GM13977 (cell line): ENCODE results near the gene RRBP1.

Experiments
- DNase-seq: peaks from one replicate; pipeline ENCODE4 v3.0.0; 2012; ENCODE audit warnings: low spot score
- CTCF ChIP-seq: IDR thresholded peaks from 2 replicates; pipeline ENCODE4 v1.5.1; 2012; ENCODE audit warnings: mild to moderate bottlenecking, control low read depth; ENCODE audit not compliant: insufficient read depth; ENCODE audit errors: extremely low read depth, missing control alignments
- in situ Hi-C: fragments of 300-500 bp; cut with MboI; formaldehyde crosslinking; loops from one replicate; pipeline ENCODE4 v1.12.0; 2022; ENCODE audit warnings: low sequenced_read_pairs, low pct_unique_long_range_greater_than_20kb, mixed read lengths, inconsistent platforms; ENCODE audit not compliant: unreplicated experiment

RRBP1 gene

GRCh38 chr20:17638835-17639407 is 43.1 kb downstream of the RRBP1 start:
- no peak for DNase-seq
- in situ Hi-C loops = no loop called here
- no peak for TF ChIP-seq CTCF

DNA sequence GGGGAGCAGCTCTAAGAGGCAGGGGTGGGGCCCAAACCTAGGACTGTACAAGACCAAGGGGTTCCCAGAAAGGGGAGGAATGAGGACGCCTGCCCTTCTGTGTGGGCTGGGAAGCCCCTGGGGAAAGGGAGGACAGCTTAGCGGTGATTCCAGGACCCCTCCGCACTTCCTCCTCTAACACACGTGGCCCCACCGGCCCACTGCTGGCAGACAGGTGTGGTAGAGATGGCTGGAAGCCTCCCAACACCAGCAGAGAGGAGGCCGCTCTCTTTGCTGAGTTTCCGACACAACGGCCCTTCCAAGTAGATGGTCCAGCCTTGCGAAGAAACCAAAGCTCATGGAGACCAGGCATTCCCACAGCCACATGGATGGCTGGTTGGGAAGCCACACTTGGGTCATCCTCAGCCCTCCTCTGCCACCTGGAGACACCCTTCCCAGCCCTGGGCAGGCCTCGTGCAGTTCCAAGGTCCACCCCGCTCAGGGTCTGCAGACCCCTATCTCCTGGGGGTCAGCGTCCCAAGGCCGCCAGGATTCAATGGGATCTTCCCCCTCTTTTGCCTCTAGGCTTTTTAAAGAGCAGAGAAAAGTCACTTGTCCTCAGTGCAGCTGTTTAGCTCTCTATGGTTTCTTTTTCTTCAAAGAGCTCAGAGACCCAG is 43.9 kb downstream of the RRBP1 start:
- no peak for TF ChIP-seq CTCF
- DNase-seq = no peak
- in situ Hi-C loops = no loop called here

- in situ Hi-C loops = no loop called here
- no peak for TF ChIP-seq CTCF
- no peak for DNase-seq
These were observed 44.6 kb downstream of the RRBP1 start for GRCh38 chr20:17637413-17637780.

DNA sequence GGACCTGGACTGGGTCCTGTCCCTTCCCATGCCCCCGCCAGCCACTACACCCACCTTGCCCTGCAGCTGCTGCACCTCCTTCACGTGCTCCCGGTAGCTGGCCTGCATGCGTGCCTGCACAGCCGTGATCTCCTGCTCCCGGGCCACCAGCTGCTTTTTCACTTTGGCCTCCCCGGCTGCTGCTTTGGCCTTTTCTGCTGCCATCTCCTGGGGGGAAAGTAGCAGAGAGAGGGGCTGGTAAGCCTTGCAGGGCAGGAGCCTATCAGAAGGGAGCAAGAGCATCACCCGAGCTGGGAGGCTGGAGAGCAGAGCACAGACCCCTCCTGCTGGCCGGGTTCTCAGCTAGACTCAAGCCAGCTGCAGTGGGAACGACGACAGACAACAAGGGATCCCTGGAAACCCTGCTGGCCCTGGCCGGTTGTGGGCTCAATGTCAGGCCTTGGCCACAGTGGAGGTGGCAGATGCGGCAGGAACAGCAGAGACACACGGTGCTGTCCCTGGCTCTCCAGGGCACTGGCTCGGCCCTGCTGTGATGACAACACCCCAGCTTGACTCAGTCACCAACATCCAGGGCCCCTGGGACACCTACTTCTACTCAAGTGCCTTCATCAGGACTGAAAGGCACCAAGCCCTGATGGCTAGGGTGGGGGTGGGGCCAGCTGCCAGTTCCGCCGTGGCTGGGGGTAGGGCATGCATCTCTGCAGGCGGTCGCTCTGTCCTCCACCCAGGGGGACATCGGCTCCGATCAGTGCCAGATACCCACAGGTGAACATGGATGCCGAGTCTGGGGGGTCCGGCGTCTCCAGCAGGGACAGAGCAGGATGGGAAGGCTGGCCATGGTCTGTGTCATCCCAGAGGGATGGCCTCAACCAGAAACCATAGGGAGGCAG is 45.3 kb downstream of the RRBP1 start:
- DNase-seq = no peak
- in situ Hi-C loops = no loop called here
- no peak for TF ChIP-seq CTCF

DNA sequence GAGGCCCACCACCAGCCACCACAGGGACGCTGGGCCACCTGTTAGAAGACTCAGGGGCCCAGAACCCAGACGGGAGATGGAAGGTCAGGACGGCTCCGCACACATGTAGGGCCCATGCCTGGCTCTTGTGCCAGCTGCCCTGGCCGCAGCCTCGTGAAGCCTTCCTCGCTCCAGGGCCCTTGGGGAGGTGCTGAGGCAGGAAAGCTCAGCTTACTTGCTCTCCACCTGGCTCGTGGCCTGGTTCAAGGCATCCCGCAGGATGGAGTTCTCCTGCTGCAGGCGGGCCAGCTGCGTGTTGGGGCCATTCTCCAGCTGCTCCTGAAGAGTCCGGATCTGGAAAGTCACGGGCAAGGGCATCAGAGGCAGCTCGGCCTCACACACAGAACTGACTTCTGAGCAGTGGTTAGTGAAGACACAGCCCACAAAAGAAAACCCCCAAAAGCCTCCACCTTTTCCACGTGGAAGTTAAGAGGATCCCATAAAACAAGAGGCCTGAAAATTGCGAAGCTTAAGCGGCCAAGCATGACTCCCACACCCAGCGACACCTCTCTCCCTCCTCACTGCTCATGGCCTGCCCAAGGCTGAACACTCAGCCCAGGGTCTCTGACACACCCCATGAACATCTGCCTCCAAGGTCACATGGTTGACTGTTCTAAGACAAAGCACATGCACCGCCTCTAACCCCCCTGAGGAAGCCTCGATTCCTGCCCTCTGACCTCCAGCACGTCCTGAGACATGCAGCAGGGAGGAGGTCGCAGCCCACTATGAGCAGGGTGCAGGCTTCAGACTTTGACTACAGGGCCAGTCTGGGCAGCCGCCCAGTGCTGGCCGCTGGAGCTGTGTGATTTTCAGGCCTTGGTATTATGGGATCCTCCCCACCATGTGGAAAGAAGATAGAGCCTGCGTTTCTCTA is 46.5 kb downstream of the RRBP1 start:
- in situ Hi-C loops = no loop called here
- DNase-seq = no peak
- TF ChIP-seq CTCF = no peak
